Measurements from ENCODE around the gene CKMT2.

CKMT2 gene

DNA sequence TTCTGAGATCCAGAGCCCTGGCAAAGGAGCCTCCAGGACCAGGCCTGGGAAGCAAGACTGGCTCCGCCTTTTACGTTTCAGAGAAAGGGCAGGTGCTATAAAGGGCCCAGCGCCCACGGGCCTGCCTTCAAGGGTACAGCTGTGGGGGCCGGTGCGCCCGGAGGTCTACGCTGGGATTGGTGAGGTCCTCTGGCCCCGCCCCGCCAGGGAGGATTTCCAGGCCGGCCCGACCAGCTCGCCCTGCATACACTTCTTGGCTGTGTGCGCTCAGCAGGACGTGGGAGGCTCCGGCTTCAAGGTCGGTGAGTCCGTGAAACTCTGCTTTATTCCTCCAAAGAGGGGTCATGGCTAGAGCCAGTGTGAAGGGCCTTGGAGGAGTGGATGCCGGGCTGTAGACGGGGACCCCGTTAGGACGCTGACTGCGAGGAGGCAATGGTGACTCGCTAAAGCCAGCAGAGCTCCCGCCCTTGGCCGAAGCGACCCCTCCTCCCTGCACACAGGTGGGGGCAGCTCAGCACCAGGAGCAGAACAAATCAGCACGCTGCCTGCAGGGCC, at the start of gene CKMT2:
Gene CKMT2 (plus strand): TSS at position 243 of the 555 bp plus-strand sequence. CDS start 17,811 bp downstream, outside the sequence.
- DNase-seq (ENCODE audit: low read depth): no peak

DNA sequence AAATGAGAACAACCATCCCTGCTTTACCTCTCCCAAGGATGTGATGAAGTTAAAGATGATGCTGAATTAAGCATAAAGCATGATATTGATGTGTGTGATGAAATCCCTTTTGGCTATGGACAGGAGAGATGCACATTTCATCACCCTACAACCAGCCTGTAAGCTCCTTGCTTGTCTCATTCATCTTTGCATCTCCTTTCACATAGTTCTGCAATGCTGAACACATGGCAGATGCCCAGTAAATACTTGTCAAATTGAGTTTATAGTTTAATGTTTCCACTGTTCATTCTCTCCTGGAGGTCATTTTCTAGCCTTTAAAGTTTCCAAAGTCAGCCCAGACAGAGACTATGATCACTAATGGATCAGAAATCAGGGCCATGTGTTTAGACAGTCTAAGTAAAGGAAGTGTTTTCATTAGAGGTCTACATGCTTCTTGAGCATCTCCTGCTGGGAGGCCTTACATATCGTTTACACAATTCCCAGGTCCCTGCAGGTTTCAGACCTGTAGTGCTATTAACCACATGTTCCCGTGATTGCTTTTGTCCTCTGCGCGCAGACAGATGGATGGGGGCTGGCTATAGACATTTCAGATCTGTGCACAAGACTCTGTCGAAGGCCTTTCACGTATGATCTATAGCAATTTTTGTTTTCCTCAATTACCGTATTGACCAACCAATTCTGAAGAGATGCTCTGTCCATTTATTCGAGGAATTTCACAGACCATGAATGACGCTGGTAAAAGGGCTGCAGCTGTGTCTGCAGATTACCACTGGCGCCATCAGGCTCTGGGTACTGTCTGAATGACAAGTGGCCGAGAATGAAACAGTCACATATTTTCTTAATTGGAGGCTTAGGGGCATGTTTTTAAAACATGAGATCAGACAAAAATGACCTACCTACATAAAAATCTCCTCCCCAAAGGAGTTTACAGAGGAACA, 49.0 kb upstream of the CKMT2 start:
- no peak for DNase-seq (ENCODE audit: low read depth)

- DNase-seq (ENCODE audit: low read depth): no peak
Measured at GRCh38 chr5:81184749-81185110, 48.4 kb upstream of the CKMT2 start.

GRCh38 chr5:81187885-81188284, 45.2 kb upstream of the CKMT2 start:
- no peak for DNase-seq (ENCODE audit: low read depth)

DNA sequence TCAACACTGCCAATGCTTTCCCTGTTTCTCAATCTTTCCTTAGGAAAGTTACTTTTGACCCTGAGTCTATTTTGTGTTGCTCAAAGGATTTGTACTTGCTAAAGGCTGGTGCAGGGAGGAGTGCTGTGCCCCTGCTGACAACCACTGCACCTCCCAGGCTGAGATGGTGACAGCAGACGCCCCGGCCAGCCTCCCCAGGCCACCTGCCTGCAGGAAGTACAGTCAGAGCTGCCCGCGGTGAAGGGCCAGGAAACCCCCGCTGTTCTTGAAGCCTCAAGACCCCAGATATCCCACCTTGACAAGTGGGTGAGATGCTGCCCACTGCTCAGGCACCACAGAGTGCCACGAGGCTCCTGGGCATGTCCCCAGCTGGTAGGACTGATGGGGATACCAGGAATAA, 44.2 kb upstream of the CKMT2 start:
- DNase-seq (ENCODE audit: low read depth): no peak

DNA sequence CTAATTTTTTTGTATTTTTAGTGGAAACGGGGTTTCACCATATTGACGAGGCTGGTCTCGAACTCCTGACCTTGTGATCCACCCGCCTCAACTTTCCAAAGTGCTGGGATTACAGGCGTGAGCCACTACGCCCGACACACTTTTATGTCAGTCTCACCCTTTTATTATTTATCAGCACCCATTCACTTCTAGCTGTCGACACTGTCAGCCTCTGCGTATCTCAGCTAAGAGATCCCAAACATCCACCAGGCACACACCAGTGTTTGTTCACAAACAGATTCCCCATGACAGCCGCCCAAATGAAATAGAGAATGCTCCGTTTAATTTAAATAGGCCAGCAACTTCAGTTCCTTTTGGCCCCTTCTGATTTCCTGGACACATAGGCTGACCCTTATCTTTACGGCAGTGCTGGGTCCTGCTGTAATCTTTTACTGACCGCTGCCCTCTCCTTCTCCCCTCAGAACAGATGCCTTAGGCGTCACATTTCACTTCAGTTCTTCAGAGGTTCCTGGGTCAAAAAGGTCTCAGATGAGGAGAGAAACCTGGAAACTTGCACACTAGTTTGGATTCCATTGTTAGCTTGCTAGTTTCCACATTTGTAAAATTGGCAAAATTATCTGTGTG, 43.1 kb upstream of the CKMT2 start:
- DNase-seq (ENCODE audit: low read depth): no peak

GRCh38 chr5:81191726-81192372, 41.3 kb upstream of the CKMT2 start:
- DNase-seq (ENCODE audit: low read depth): no peak

- no peak for DNase-seq (ENCODE audit: low read depth)
Measured at GRCh38 chr5:81192373-81192750, 40.8 kb upstream of the CKMT2 start.

DNA sequence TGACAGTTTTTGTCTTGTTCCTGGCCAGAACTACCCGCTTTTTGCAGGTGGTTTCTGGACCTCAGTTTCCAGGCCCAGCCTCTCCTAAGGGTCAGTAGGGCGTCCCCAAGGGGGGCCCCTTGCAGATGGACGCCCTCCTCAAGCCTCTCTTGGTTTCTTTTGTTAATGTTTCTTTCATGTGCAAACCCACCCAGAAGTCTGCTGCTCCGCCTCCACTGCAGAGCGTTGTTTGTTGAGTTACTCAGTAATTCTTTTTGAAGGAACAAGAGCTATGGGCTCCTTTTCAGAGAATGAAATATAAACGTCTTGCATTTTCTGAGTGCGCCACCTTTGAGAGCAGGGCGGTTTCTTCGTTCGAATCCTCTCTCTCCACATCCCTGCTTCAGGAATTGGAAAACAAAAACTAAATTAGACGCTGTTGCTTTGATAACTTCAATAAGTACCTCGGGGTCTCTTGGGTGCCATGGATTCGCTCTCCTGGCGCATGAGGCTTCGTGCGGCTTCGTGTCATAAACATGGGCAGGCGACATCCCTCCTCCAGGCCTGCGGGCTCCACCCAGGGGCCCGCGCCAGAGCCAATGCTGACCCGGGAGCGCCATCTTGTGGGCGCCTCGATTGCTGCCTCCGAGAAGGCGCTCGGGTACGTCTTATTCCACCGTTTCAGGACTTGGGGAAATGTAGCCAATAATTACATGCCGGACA, 38.3 kb upstream of the CKMT2 start:
- DNase-seq (ENCODE audit: low read depth): peak; percentile 49

GRCh38 chr5:81195335-81195929, 37.7 kb upstream of the CKMT2 start:
- no peak for DNase-seq (ENCODE audit: low read depth)

- DNase-seq (ENCODE audit: low read depth): no peak
Measured at GRCh38 chr5:81202655-81203054, 30.5 kb upstream of the CKMT2 start.

DNA sequence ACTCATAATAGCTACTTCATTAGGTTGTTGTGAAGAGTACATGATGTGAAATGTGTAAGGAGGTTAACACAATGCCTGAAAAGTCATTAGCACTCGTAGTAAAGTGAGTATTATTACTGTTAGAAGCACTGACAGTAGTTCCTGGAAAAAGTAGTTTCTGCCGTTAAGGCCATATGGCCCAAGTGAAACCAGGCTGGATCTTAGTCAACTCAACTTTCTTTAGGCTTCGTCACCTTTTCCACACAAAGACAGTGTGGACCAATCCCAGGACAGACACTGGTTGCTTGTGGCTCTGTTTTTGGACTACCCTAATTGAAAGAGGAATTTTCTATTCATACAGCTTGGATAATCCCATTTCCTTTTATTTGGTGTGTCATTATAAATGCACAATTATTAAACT, 29.4 kb upstream of the CKMT2 start:
- DNase-seq (ENCODE audit: low read depth): no peak

GRCh38 chr5:81204205-81204604, 28.9 kb upstream of the CKMT2 start:
- no peak for DNase-seq (ENCODE audit: low read depth)

GRCh38 chr5:81205058-81205457, 28.1 kb upstream of the CKMT2 start:
- no peak for DNase-seq (ENCODE audit: low read depth)

DNA sequence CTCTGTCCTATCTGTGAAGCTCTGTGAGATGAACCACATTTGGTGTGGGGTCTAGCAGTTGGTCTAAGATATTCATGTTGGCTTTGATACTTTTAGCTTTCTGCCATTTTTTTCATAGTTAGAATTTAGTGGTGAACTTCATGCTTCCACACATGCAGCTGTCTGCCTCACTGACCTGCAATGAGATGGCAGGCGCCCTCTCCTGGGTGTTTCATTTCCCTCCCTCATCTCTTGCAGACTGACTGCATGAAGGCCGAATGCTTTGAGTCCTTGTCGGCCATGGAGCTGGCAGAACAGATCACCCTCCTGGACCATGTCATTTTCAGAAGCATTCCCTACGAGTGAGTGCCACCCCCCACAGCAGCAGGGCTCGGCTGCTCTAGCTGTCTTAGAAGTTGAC, 26.1 kb upstream of the CKMT2 start:
- no peak for DNase-seq (ENCODE audit: low read depth)

DNA sequence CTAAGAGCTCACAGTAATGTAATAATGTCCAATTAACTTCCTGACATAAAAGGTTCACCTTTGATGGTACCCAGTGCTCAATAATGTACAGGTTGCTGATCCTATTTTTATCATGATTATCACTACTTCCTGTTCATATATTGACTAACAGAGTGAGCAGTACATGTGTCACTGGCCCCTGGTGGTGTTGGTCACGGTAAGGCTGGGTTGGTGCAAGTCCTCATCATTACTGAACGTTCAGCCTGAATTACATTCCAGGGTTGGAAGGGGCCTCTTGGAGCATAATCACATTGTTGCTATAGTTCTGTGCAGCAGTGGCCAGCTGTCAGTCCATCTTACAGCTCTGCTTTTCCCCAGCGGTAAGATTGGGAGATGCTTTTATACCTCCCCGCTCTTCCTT, 24.2 kb upstream of the CKMT2 start:
- no peak for DNase-seq (ENCODE audit: low read depth)

DNA sequence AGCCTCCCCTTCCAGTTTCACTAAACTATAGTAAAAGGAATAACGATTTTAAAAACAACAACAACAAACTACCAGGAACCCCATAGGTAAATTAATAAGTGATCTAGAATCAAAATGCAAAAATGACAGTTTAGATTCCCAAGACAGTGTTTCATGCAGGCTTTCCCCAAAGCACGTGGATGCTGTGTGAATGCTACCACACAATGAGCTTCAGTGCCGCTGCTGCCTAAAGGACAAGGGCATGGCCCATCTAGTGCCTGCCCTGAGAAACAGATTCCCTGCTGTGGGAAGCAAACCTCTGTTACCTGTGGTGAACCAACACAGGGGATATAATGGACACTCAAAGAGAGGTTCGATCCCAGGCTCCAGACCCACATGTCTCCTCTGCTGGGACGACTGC, 23.7 kb upstream of the CKMT2 start:
- no peak for DNase-seq (ENCODE audit: low read depth)

- no peak for DNase-seq (ENCODE audit: low read depth)
Measured at GRCh38 chr5:81209869-81210493, 23.1 kb upstream of the CKMT2 start.

DNA sequence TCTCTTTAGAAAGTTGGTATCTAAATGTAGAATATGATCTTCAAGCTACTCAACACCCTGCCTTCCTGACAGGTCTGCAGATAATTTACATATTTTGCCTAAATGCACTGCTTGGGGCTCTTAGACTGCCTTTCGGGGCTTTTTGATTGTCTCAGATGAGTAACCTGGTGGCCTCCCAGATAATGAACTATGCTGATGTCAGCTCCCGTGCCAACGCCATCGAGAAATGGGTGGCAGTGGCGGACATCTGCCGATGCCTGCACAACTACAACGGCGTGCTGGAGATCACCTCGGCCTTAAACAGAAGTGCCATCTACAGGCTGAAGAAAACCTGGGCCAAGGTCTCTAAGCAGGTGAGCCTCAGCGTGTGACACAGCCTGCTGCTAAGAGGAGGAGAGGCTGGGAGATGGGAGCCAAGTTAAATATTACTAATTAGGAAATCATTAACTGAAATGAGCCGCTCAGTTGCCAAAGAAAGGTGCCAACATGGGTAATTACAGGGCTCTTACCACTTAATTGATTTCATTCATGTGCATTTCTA, 20.8 kb upstream of the CKMT2 start:
- DNase-seq (ENCODE audit: low read depth): no peak

DNA sequence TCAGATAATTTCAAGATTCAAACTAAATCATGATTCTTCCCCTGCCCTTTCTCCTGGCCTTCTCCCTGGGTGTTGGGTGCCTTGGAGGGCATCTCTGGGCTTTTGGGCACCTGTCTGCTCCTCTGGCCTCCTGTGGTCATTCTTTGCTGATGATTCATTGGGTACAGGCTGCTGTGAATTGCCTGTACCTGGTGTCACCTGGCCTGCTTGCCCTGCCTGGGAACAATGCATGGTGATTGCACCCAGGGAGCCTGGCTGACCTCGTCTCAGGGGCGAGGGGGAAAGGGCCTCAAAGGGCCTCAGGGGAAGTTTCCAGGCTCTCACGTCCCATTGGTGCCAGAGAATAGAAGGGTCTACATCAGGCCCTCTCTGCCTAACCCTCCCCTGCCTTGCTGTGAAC, 20.1 kb upstream of the CKMT2 start:
- no peak for DNase-seq (ENCODE audit: low read depth)

DNA sequence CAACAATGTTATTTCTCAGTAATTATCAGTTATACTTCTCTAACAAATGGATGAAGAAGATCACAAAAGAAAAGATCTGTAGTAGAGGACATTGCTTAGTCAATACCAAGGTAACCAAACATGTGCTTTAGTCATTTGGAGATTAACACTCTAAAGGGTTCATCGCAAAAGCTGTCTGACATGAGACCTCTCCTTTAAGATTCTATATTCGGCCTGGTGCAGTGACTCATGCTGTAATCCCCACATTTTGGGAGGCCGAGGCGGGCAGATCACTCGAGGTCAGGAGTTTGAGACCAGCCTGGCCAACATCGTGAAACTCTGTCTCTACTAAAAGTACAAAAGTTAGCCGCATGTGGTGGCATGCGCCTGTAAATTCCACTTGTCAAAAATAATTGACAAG, 18.3 kb upstream of the CKMT2 start:
- DNase-seq (ENCODE audit: low read depth): no peak

Data from GM04504 (cell line).